ENCODE results near the gene RNF224. TPM values are rescaled to one million over a fixed set of nuclear protein-coding genes. Genes with fewer than 3 reads are reported as not detected.

The RNF224 gene
- total RNA-seq, 1 donor from 2014 or later = not detected

DNA sequence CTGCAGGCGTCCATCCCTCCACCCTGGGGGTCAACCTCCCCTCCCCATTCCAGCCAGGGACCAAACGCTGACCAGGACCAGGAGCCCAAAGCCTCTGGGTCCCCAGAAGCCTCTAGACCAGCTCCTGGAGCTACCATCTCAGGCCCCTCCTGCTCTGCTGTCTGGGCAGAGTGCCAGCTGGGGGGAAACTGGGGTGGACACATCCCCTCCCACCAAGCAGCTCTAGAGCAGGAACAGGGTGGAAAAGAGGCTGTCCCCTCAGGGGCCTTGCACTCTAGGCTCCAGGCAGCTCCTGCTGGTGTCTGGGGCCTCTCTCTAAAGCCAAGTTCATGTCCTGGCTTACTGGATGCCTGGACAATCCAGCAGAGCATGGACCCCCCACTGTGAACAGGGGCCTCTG is 34.4 kb upstream of the RNF224 start:
- no peak overlapping the region for H3K4me3 ChIP-seq (ENCODE audit: insufficient read depth, low read depth, low read length)
- peaks cover 11% of the 10 kb centered on the region for H3K4me1 ChIP-seq (ENCODE audit: insufficient read depth, low read length)
- DNase-seq (ENCODE audit: low read depth) = no peak
- no peak overlapping the region for H3K9ac ChIP-seq (ENCODE audit: low read length)
- Mint-ChIP-seq H3K27ac (ENCODE audit: unreplicated experiment) (no peak overlapping the region), H3K27me3 (ENCODE audit: low read depth, unreplicated experiment) (no peaks in the 10 kb centered on the region), H3K4me3 (ENCODE audit: unreplicated experiment) (no peak overlapping the region), H3K9me3 (ENCODE audit: unreplicated experiment) (no peaks in the 10 kb centered on the region), H3K36me3 (ENCODE audit: low read depth, unreplicated experiment) (no peaks in the 10 kb centered on the region), H3K4me1 (ENCODE audit: low read depth, unreplicated experiment) (peaks cover 10% of the 10 kb centered on the region)
- H4K20me1 ChIP-seq (ENCODE audit: insufficient read depth, low read length) = peaks cover 79% of the 10 kb centered on the region
- H3K36me3 ChIP-seq (ENCODE audit: insufficient read depth, low read length) = no peaks in the 10 kb centered on the region
- H2AFZ ChIP-seq (ENCODE audit: low read depth, low read length) = no peak overlapping the region
- no peaks in the 10 kb centered on the region for H3K27me3 ChIP-seq (ENCODE audit: insufficient read depth, low read length)
- H3K4me2 ChIP-seq (ENCODE audit: low read length) = no peak overlapping the region
- no peak overlapping the region for H3K27ac ChIP-seq (ENCODE audit: low read depth, low read length)
- TF ChIP-seq EZH2 (IDR thresholded peaks at IDR 0.05; ENCODE audit: insufficient read depth, low read length) = no peak
- TF ChIP-seq, protein P1, sequence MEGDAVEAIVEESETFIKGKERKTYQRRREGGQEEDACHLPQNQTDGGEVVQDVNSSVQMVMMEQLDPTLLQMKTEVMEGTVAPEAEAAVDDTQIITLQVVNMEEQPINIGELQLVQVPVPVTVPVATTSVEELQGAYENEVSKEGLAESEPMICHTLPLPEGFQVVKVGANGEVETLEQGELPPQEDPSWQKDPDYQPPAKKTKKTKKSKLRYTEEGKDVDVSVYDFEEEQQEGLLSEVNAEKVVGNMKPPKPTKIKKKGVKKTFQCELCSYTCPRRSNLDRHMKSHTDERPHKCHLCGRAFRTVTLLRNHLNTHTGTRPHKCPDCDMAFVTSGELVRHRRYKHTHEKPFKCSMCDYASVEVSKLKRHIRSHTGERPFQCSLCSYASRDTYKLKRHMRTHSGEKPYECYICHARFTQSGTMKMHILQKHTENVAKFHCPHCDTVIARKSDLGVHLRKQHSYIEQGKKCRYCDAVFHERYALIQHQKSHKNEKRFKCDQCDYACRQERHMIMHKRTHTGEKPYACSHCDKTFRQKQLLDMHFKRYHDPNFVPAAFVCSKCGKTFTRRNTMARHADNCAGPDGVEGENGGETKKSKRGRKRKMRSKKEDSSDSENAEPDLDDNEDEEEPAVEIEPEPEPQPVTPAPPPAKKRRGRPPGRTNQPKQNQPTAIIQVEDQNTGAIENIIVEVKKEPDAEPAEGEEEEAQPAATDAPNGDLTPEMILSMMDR (IDR thresholded peaks at IDR 0.05; ENCODE audit: insufficient read depth, low read depth, low read length) = no peak
- no peaks in the 10 kb centered on the region for H3K9me3 ChIP-seq (ENCODE audit: insufficient read depth, low read depth, low read length)
- FAIRE-seq = no peak
- H3K79me2 ChIP-seq (ENCODE audit: insufficient read depth, low read length) = peaks cover 74% of the 10 kb centered on the region

DNA sequence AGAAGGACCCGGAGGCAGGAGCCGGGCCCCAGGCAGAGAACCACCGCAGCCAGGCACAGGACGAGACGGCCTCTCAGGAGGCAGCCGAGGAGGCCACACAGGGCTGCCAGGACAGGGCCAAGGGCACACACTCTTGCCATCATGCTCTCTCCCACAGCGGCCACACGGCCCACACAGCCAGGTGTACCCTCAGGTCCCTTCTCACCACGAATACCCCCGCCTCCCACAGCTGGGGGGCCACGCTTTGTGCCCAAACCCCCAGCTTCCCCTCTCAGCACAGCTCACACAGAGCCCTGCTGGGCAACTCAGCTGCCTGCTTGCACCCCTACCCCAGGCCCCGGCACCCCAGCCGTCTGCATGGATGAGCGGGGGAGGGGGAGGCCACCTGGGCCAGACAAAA is 33.5 kb upstream of the RNF224 start:
- Histone ChIP-seq H3K79me2 (ENCODE audit: insufficient read depth, low read length) (peaks cover 78% of the 10 kb centered on the region), H3K4me1 (ENCODE audit: insufficient read depth, low read length) (peaks cover 19% of the 10 kb centered on the region), H3K4me3 (ENCODE audit: insufficient read depth, low read depth, low read length) (no peak overlapping the region), H3K36me3 (ENCODE audit: insufficient read depth, low read length) (no peaks in the 10 kb centered on the region), H3K4me2 (ENCODE audit: low read length) (no peak overlapping the region), H3K9me3 (ENCODE audit: insufficient read depth, low read depth, low read length) (no peaks in the 10 kb centered on the region), H3K9ac (ENCODE audit: low read length) (no peak overlapping the region), H4K20me1 (ENCODE audit: insufficient read depth, low read length) (peaks cover 89% of the 10 kb centered on the region), H2AFZ (ENCODE audit: low read depth, low read length) (no peak overlapping the region), H3K27ac (ENCODE audit: low read depth, low read length) (no peak overlapping the region), H3K27me3 (ENCODE audit: insufficient read depth, low read length) (no peaks in the 10 kb centered on the region)
- no peak overlapping the region for H3K27ac Mint-ChIP-seq (ENCODE audit: unreplicated experiment)
- no peak for DNase-seq (ENCODE audit: low read depth)
- peaks cover 11% of the 10 kb centered on the region for H3K4me1 Mint-ChIP-seq (ENCODE audit: low read depth, unreplicated experiment)
- H3K4me3 Mint-ChIP-seq (ENCODE audit: unreplicated experiment) = no peak overlapping the region
- TF ChIP-seq EZH2 (IDR thresholded peaks at IDR 0.05; ENCODE audit: insufficient read depth, low read length) = no peak
- TF ChIP-seq, protein P1 (IDR thresholded peaks at IDR 0.05; ENCODE audit: insufficient read depth, low read depth, low read length) = no peak
- no peaks in the 10 kb centered on the region for H3K27me3 Mint-ChIP-seq (ENCODE audit: low read depth, unreplicated experiment)
- no peak for FAIRE-seq
- no peaks in the 10 kb centered on the region for H3K36me3 Mint-ChIP-seq (ENCODE audit: low read depth, unreplicated experiment)
- no peaks in the 10 kb centered on the region for H3K9me3 Mint-ChIP-seq (ENCODE audit: unreplicated experiment)

- H3K36me3 Mint-ChIP-seq (ENCODE audit: low read depth, unreplicated experiment) = no peaks in the 10 kb centered on the region
- FAIRE-seq = no peak
- no peaks in the 10 kb centered on the region for H3K9me3 Mint-ChIP-seq (ENCODE audit: unreplicated experiment)
- no peaks in the 10 kb centered on the region for H3K36me3 ChIP-seq (ENCODE audit: insufficient read depth, low read length)
- H3K79me2 ChIP-seq (ENCODE audit: insufficient read depth, low read length) = peaks cover 80% of the 10 kb centered on the region
- H3K9me3 ChIP-seq (ENCODE audit: insufficient read depth, low read depth, low read length) = no peaks in the 10 kb centered on the region
- H4K20me1 ChIP-seq (ENCODE audit: insufficient read depth, low read length) = peaks cover 91% of the 10 kb centered on the region
- peaks cover 23% of the 10 kb centered on the region for H3K4me1 ChIP-seq (ENCODE audit: insufficient read depth, low read length)
- TF ChIP-seq EZH2 (IDR thresholded peaks at IDR 0.05; ENCODE audit: insufficient read depth, low read length) = no peak
- TF ChIP-seq, protein P1 (IDR thresholded peaks at IDR 0.05; ENCODE audit: insufficient read depth, low read depth, low read length) = no peak
- H3K27me3 ChIP-seq (ENCODE audit: insufficient read depth, low read length) = no peaks in the 10 kb centered on the region
- H3K9ac ChIP-seq (ENCODE audit: low read length) = no peak overlapping the region
- no peak for DNase-seq (ENCODE audit: low read depth)
- H3K4me1 Mint-ChIP-seq (ENCODE audit: low read depth, unreplicated experiment) = peaks cover 10% of the 10 kb centered on the region
- no peak overlapping the region for H3K27ac Mint-ChIP-seq (ENCODE audit: unreplicated experiment)
- no peak overlapping the region for H3K4me3 ChIP-seq (ENCODE audit: insufficient read depth, low read depth, low read length)
- no peak overlapping the region for H2AFZ ChIP-seq (ENCODE audit: low read depth, low read length)
- no peak overlapping the region for H3K4me3 Mint-ChIP-seq (ENCODE audit: unreplicated experiment)
- H3K27me3 Mint-ChIP-seq (ENCODE audit: low read depth, unreplicated experiment) = no peaks in the 10 kb centered on the region
- H3K27ac ChIP-seq (ENCODE audit: low read depth, low read length) = no peak overlapping the region
- H3K4me2 ChIP-seq (ENCODE audit: low read length) = no peak overlapping the region
Measured at GRCh38 chr9:137194388-137194787, 32.9 kb upstream of the RNF224 start.
